H1 (cell line): ENCODE data around the gene RIPOR3. TPM values are rescaled to one million over a fixed set of nuclear protein-coding genes. Genes with fewer than 3 reads are reported as not detected.

Source experiments
- CTCF ChIA-PET: fragments of 300-600 bp; sonication (Branson Sonifier 250); formaldehyde crosslinking; loops from one replicate; lab custom pipeline; 2021; ENCODE audit not compliant: partially characterized antibody; lab: Charles Lee
- POLR2A ChIA-PET: fragments of 300-600 bp; sonication (Branson Sonifier 250); formaldehyde crosslinking; loops from one replicate; lab custom pipeline; 2021; ENCODE audit warnings: inconsistent platforms; ENCODE audit not compliant: partially characterized antibody; lab: Charles Lee
- DNase-seq, 2 experiments: peaks; one replicate each; pipeline versions ENCODE4 v3.0.0 to v3.0.0-alpha.2; 2010 to 2022; ENCODE audit warnings: low spot score in 2 of 2, low read depth in 1 of 2, mixed read lengths in 1 of 2
- FAIRE-seq: peaks from 2 replicates; lab custom pipeline; 2011; peaks lifted over from hg19 to GRCh38; lab: Jason Lieb, UNC
- H2AFZ ChIP-seq: 2 replicates; pipeline ENCODE4 v1.8.1; 2012; ENCODE audit warnings: low read length, inconsistent platforms
- H2AK5ac ChIP-seq: 2 replicates; pipeline ENCODE4 v1.6.1; 2013; ENCODE audit warnings: low read depth, low read length
- H2BK120ac ChIP-seq: replicated peaks from 2 replicates; pipeline ENCODE3; 2013; ENCODE audit warnings: low read depth, low read length, inconsistent platforms
- H2BK12ac ChIP-seq: 2 replicates; pipeline ENCODE4 v1.6.1; 2013; ENCODE audit warnings: low read depth, low read length
- H2BK15ac ChIP-seq: 2 replicates; pipeline ENCODE4 v1.6.1; 2013; ENCODE audit warnings: low read length
- H2BK20ac ChIP-seq: 2 replicates; pipeline ENCODE4 v1.6.1; 2013; ENCODE audit warnings: low read length
- H2BK5ac ChIP-seq: 2 replicates; pipeline ENCODE4 v1.6.1; 2013; ENCODE audit warnings: low read depth, low read length
- H3K14ac ChIP-seq: 2 replicates; pipeline ENCODE4 v1.6.1; 2013; ENCODE audit warnings: inconsistent platforms; ENCODE audit not compliant: insufficient read length
- H3K18ac ChIP-seq: 2 replicates; pipeline ENCODE4 v1.6.1; 2013; ENCODE audit warnings: low read length; ENCODE audit errors: extremely low read depth
- H3K23ac ChIP-seq: 2 replicates; pipeline ENCODE4 v1.6.1; 2013; ENCODE audit warnings: inconsistent platforms; ENCODE audit not compliant: insufficient read length
- H3K23me2 ChIP-seq: 2 replicates; pipeline ENCODE4 v1.6.1; 2013; ENCODE audit warnings: low read depth, low read length
- H3K27ac ChIP-seq: 2 replicates; pipeline ENCODE4 v1.6.1; 2011; ENCODE audit warnings: low read depth, low read length, inconsistent platforms
- H3K27me3 ChIP-seq, 4 experiments: replicated peaks in 1 of 4; 1 replicate in 1 of 4; 2 replicates in 3 of 4; pipeline versions ENCODE4 v1.6.1 to v1.8.1; 2011 to 2013; ENCODE audit warnings: low read length in 3 of 4, mild to moderate bottlenecking in 3 of 4, inconsistent platforms in 2 of 4, mixed read lengths in 2 of 4, moderate library complexity in 1 of 4; ENCODE audit not compliant: control insufficient read depth in 3 of 4, insufficient read depth in 3 of 4; ENCODE audit errors: extremely low read depth in 1 of 4
- H3K36me3 ChIP-seq, 4 experiments: 2 replicates each; pipeline versions ENCODE4 v1.6.1 to v1.8.1; 2011 to 2013; ENCODE audit warnings: mild to moderate bottlenecking in 4 of 4, low read length in 3 of 4, moderate library complexity in 2 of 4, control low read depth in 1 of 4, inconsistent platforms in 1 of 4; ENCODE audit not compliant: insufficient read depth in 4 of 4, control insufficient read depth in 2 of 4
- H3K4ac ChIP-seq: replicated peaks from 2 replicates; pipeline ENCODE3; 2013; ENCODE audit warnings: low read length, low read depth, mixed read lengths, inconsistent platforms; ENCODE audit not compliant: insufficient read length
- H3K4me1 ChIP-seq, 4 experiments: replicated peaks in 1 of 4; 1 replicate in 1 of 4; 2 replicates in 3 of 4; pipeline versions ENCODE4 v1.6.1 to v1.8.1; 2011 to 2013; ENCODE audit warnings: low read length in 3 of 4, inconsistent platforms in 2 of 4, mixed read lengths in 1 of 4; ENCODE audit not compliant: insufficient read depth in 4 of 4, control insufficient read depth in 3 of 4
- H3K4me2 ChIP-seq, 2 experiments: 2 replicates each; pipeline versions ENCODE4 v1.6.1 to v1.8.1; 2011 to 2013; ENCODE audit warnings: low read depth in 2 of 2, low read length in 2 of 2, control low read depth in 1 of 2, inconsistent platforms in 1 of 2, mild to moderate bottlenecking in 1 of 2; ENCODE audit not compliant: insufficient read depth in 1 of 2
- H3K4me3 ChIP-seq, 4 experiments: fragments of 200-600, 300-600 bp in 1 of 4; sonication (generic), shearing (Covaris generic), sonication (Bioruptor Twin) in 1 of 4; 2 replicates each; pipeline versions ENCODE4 v1.5.1 to v1.8.1; 2011 to 2016; ENCODE audit warnings: low read length in 4 of 4, low read depth in 3 of 4, control low read depth in 2 of 4, inconsistent platforms in 2 of 4, mild to moderate bottlenecking in 2 of 4, mixed read lengths in 1 of 4, moderate library complexity in 1 of 4; ENCODE audit not compliant: insufficient read depth in 2 of 4; ENCODE audit errors: extremely low read depth in 1 of 4
- H3K56ac ChIP-seq: replicated peaks from 2 replicates; pipeline ENCODE3; 2013; ENCODE audit warnings: low read depth, mild to moderate bottlenecking, mixed read lengths, low read length, inconsistent platforms; ENCODE audit not compliant: insufficient read length
- H3K79me1 ChIP-seq: 2 replicates; pipeline ENCODE4 v1.6.1; 2013; ENCODE audit warnings: low read depth, low read length, control low read depth
- H3K79me2 ChIP-seq, 2 experiments: 2 replicates each; pipeline versions ENCODE4 v1.6.1 to v1.8.1; 2012 to 2013; ENCODE audit warnings: low read length in 2 of 2, mild to moderate bottlenecking in 2 of 2, inconsistent platforms in 1 of 2; ENCODE audit not compliant: insufficient read depth in 2 of 2, control insufficient read depth in 1 of 2
- H3K9ac ChIP-seq, 4 experiments: replicated peaks in 1 of 4; 1 replicate in 1 of 4; 2 replicates in 3 of 4; pipeline versions ENCODE4 v1.6.1 to v1.8.1; 2011 to 2013; ENCODE audit warnings: low read depth in 3 of 4, low read length in 3 of 4, control low read depth in 2 of 4, mild to moderate bottlenecking in 2 of 4, moderate library complexity in 2 of 4, inconsistent platforms in 1 of 4; ENCODE audit errors: extremely low read depth in 1 of 4
- H3K9me3 ChIP-seq, 2 experiments: 2 replicates each; pipeline versions ENCODE4 v1.6.1 to v1.8.1; 2012 to 2013; ENCODE audit warnings: mild to moderate bottlenecking in 2 of 2, moderate library complexity in 2 of 2, control low read depth in 1 of 2, inconsistent platforms in 1 of 2, low read depth in 1 of 2, low read length in 1 of 2, mixed read lengths in 1 of 2; ENCODE audit not compliant: insufficient read depth in 2 of 2
- H4K20me1 ChIP-seq, 2 experiments: replicated peaks in 1 of 2; 2 replicates each; pipeline versions ENCODE3 to v1.8.1; 2011 to 2013; ENCODE audit warnings: inconsistent platforms in 2 of 2, low read length in 2 of 2, mild to moderate bottlenecking in 1 of 2; ENCODE audit not compliant: insufficient read depth in 2 of 2, control insufficient read depth in 1 of 2
- H4K5ac ChIP-seq: 2 replicates; pipeline ENCODE4 v1.6.1; 2013; ENCODE audit warnings: low read length, low read depth, mixed read lengths, inconsistent platforms; ENCODE audit not compliant: insufficient read length
- H4K8ac ChIP-seq: 2 replicates; pipeline ENCODE4 v1.8.0; 2013; ENCODE audit warnings: mild to moderate bottlenecking, moderate library complexity, low read length, inconsistent platforms; ENCODE audit not compliant: insufficient read depth; ENCODE audit errors: extremely low read depth
- H4K91ac ChIP-seq: replicated peaks from 2 replicates; pipeline ENCODE3; 2013; ENCODE audit warnings: low read length, mixed read lengths, inconsistent platforms; ENCODE audit not compliant: insufficient read length
- CBX5 ChIP-seq: fragments of 300-800, 300-1000 bp; sonication (generic); IDR thresholded peaks from 2 replicates; pipeline ENCODE4 v1.7.1; 2016; ENCODE audit warnings: antibody characterized with exemption, low read length, low read depth
- CEBPB ChIP-seq: IDR thresholded peaks from 2 replicates; pipeline ENCODE4 v1.6.1; 2012; ENCODE audit warnings: low read depth, low read length
- CTBP2 ChIP-seq: IDR thresholded peaks from 2 replicates; pipeline ENCODE4 v1.7.0; 2011; ENCODE audit warnings: borderline replicate concordance, mild to moderate bottlenecking, moderate library complexity, mixed read lengths, low read length; ENCODE audit not compliant: insufficient read depth, insufficient read length
- EZH2 ChIP-seq: fragments of 200-600 bp; sonication (generic); IDR thresholded peaks from 2 replicates; pipeline ENCODE4 v1.7.1; 2012; ENCODE audit warnings: low read depth, mild to moderate bottlenecking, moderate library complexity, low read length, inconsistent platforms; ENCODE audit not compliant: severe bottlenecking
- GTF2F1 ChIP-seq: IDR thresholded peaks from 2 replicates; pipeline ENCODE4 v1.6.1; 2012; ENCODE audit warnings: low read depth, low read length, improper control_type of control experiment, borderline replicate concordance
- JUN ChIP-seq: IDR thresholded peaks from 2 replicates; pipeline ENCODE4 v1.6.1; 2011; ENCODE audit warnings: low read depth, mild to moderate bottlenecking, improper control_type of control experiment, low read length
- KDM5A ChIP-seq: fragments of 200-600 bp; IDR thresholded peaks from 2 replicates; pipeline ENCODE4 v1.7.1; 2012; ENCODE audit warnings: mild to moderate bottlenecking, low read length, inconsistent platforms, mixed read lengths
- RBBP5 ChIP-seq: IDR thresholded peaks from 2 replicates; pipeline ENCODE4 v1.7.1; 2012; ENCODE audit warnings: low read depth, mild to moderate bottlenecking, inconsistent platforms, low read length, moderate library complexity, borderline replicate concordance
- RNF2 ChIP-seq: fragments of 200-900, 300-1000 bp; sonication (generic); IDR thresholded peaks from 2 replicates; pipeline ENCODE4 v1.7.1; 2016; ENCODE audit warnings: borderline replicate concordance, low read depth, mild to moderate bottlenecking, antibody characterized with exemption, low read length; ENCODE audit not compliant: poor library complexity, severe bottlenecking; ENCODE audit errors: missing control alignments
- RXRA ChIP-seq: IDR thresholded peaks from 2 replicates; pipeline ENCODE4 v1.6.1; 2011; ENCODE audit warnings: low read depth, mild to moderate bottlenecking, low read length, moderate library complexity; ENCODE audit not compliant: insufficient read depth
- SP2 ChIP-seq: IDR thresholded peaks from 2 replicates; pipeline ENCODE4 v1.6.1; 2012; ENCODE audit warnings: mild to moderate bottlenecking, low read length, inconsistent platforms
- SRF ChIP-seq: IDR thresholded peaks from 2 replicates; pipeline ENCODE4 v1.6.1; 2011; ENCODE audit warnings: mild to moderate bottlenecking, low read depth, low read length, moderate library complexity
- TAF1 ChIP-seq: IDR thresholded peaks from 2 replicates; pipeline ENCODE4 v1.6.1; 2011; ENCODE audit warnings: mild to moderate bottlenecking, low read depth, low read length
- WGBS, 2 experiments: shearing (Covaris generic) in 1 of 2; methylation state at CpG; one replicate each; pipeline versions ENCODE4 v1.1.6 to v1.1.7; 2013 to 2015; ENCODE audit warnings: low lambda C conversion rate in 2 of 2, mixed read lengths in 2 of 2, inconsistent platforms in 1 of 2, low coverage in 1 of 2, missing lambda C conversion rate in 1 of 2; ENCODE audit not compliant: insufficient replicate concordance in 2 of 2, insufficient coverage in 1 of 2, insufficient read length in 1 of 2; ENCODE audit errors: extremely low coverage in 1 of 2, missing lambda C conversion rate in 1 of 2; 5-methylcytosine and 5-hydroxymethylcytosine counted together
- polyA plus RNA-seq, 7 experiments: library from polyadenylated mRNA; depleted of rRNA in 3 of 7; stranded (reverse) in 5 of 7; unstranded in 2 of 7; fragments of >200 nt in 5 of 7; fragments of 200-250 nt in 2 of 7; gene quantifications; 1 replicate in 5 of 7; 2 replicates in 1 of 7; 4 replicates in 1 of 7; pipeline versions ENCODE4 v1.2.1 to v1.2.3, GENCODE V29; 2011 to 2013; ENCODE audit warnings: missing spikeins in 2 of 7, mixed read lengths in 2 of 7
- total RNA-seq: library from RNA; stranded (reverse); fragmentation: NEBNext Ultra II Directional; extraction: Animal tissue kit (Norgen Biotek cat#: 25700); gene quantifications from 2 replicates; pipeline ENCODE4 v1.2.1, GENCODE V29; 2021

Gene RIPOR3
- total and polyA plus RNA-seq, 2 of the 8 experiments (the other 6 are each of a cell fraction or from before 2014, with no cell fraction given), result 3.6 to 4.5 TPM

GRCh38 chr20:50722424-50723155 lies 31.2 kb upstream of the RIPOR3 start:
- no peak overlapping the region for H2BK20ac ChIP-seq
- no peak overlapping the region for H4K91ac ChIP-seq
- H2BK120ac ChIP-seq, result no peak overlapping the region
- H4K8ac ChIP-seq, result no peak overlapping the region
- no peak overlapping the region for H3K4me3 ChIP-seq
- no peak overlapping the region for H3K4me2 ChIP-seq
- no peak overlapping the region for H3K14ac ChIP-seq
- no peak overlapping the region for H3K27ac ChIP-seq
- H3K79me1 ChIP-seq, result no peaks in the 10 kb centered on the region
- H3K23me2 ChIP-seq, result no peaks in the 10 kb centered on the region; the same call in 1 of the 2 replicates
- H4K5ac ChIP-seq, result no peak overlapping the region
- ChIA-PET CTCF (interaction anchor here (0.9 to 3.3 kb wide), 4 partner anchors 15 to 96 kb away, joined by 4 to 16 read pairs (median 5); no protein-coding TSS in a partner anchor), POLR2A (no interaction called here)
- peaks cover 0 to 6% (median 4%) of the 10 kb centered on the region in 4 experiments; a peak in 4 of 7 replicates for H3K4me1 ChIP-seq
- no peak for DNase-seq
- no peaks in the 10 kb centered on the region for H3K27me3 ChIP-seq
- FAIRE-seq, result no peak
- no peaks in the 10 kb centered on the region for H3K9me3 ChIP-seq
- no peak overlapping the region for H3K4ac ChIP-seq
- no peak overlapping the region for H3K18ac ChIP-seq
- no peak overlapping the region for H3K23ac ChIP-seq
- no peak overlapping the region for H2BK5ac ChIP-seq
- no peaks in the 10 kb centered on the region for H3K36me3 ChIP-seq
- H2AK5ac ChIP-seq, result no peak overlapping the region
- H4K20me1 ChIP-seq, result no peaks in the 10 kb centered on the region
- no peaks in the 10 kb centered on the region for H3K79me2 ChIP-seq
- H2BK12ac ChIP-seq, result no peak overlapping the region
- no peak overlapping the region for H3K56ac ChIP-seq
- H2BK15ac ChIP-seq, result no peak overlapping the region
- no peak overlapping the region for H3K9ac ChIP-seq
- 87% methylated on average over 10 of the region's 10 CpGs; no CpG with 5 or more reads in 1 of the 2 experiments for WGBS, 2 experiments
- H2AFZ ChIP-seq, result no peak overlapping the region
- TF ChIP-seq SRF, result no peak
- no peak for TF ChIP-seq JUN
- TF ChIP-seq TAF1, result no peak
- no peak for TF ChIP-seq RXRA
- TF ChIP-seq RNF2, result no peak
- TF ChIP-seq CEBPB, result no peak
- TF ChIP-seq RBBP5, result no peak
- TF ChIP-seq EZH2, result no peak
- no peak for TF ChIP-seq SP2
- TF ChIP-seq KDM5A, result no peak
- no peak for TF ChIP-seq CTBP2
- no peak for TF ChIP-seq GTF2F1
- TF ChIP-seq CBX5, result no peak
